Brain microvascular endothelial cell (primary cell): Measurements from ENCODE around the gene TUBA4A.

Source experiments
- DNase-seq: peaks from one replicate; pipeline ENCODE4 v3.0.0-alpha.2; 2020
- H3K27ac ChIP-seq: fragments of 250-450 bp; sonication (Bioruptor Pico); 2 replicates; pipeline ENCODE4 v1.5.1; 2020; ENCODE audit warnings: mild to moderate bottlenecking, moderate library complexity
- H3K27me3 ChIP-seq: fragments of 250-450 bp; sonication (Bioruptor Pico); replicated peaks from 2 replicates; pipeline ENCODE4 v1.5.1; 2020; ENCODE audit warnings: mild to moderate bottlenecking
- H3K36me3 ChIP-seq: fragments of 250-450 bp; sonication (Bioruptor Pico); replicated peaks from 2 replicates; pipeline ENCODE4 v1.5.1; 2020; ENCODE audit warnings: mild to moderate bottlenecking
- H3K4me3 ChIP-seq: 2 replicates; pipeline ENCODE4 v1.5.1; 2011; ENCODE audit warnings: low read depth, mild to moderate bottlenecking, control low read depth, low read length, moderate library complexity
- in situ Hi-C: cut with HindIII; loops from 2 replicates; pipeline ENCODE4 v1.10.0; 2017; ENCODE audit warnings: low sequenced_read_pairs, low pct_ligation_motif_present
- TF ChIP-seq, protein P1 (sequence below): IDR thresholded peaks from 2 replicates; pipeline ENCODE4 v1.5.1; 2011; ENCODE audit warnings: low read depth, mild to moderate bottlenecking, moderate library complexity, low read length, control low read depth, inconsistent platforms; ENCODE audit errors: missing control alignments

TUBA4A gene

DNA sequence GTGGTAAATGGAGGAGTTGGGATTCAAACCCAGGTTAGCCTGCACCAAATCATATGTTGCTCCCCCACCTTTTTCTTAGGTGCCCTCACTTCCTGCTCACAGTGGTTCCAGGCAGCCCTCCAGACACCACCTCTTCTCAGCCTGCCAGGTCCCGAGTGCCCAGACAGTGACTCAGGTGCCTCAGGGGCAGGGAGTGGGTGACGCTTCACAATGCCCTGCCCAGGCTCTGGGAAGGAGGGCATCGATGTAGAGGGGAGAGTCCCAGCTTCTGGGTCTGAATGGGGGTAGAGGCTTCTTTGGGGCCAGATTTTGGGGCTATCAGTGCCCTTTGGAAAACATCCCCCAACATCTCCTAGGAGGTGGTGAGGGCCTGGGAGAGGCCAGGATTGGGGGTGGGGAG lies 20.2 kb upstream of the TUBA4A start:
- Histone ChIP-seq H3K27me3 (no peaks in the 10 kb centered on the region), H3K36me3 (no peaks in the 10 kb centered on the region), H3K4me3 (no peak overlapping the region), H3K27ac (no peak overlapping the region)
- in situ Hi-C loops: no loop called here
- TF ChIP-seq, protein P1, sequence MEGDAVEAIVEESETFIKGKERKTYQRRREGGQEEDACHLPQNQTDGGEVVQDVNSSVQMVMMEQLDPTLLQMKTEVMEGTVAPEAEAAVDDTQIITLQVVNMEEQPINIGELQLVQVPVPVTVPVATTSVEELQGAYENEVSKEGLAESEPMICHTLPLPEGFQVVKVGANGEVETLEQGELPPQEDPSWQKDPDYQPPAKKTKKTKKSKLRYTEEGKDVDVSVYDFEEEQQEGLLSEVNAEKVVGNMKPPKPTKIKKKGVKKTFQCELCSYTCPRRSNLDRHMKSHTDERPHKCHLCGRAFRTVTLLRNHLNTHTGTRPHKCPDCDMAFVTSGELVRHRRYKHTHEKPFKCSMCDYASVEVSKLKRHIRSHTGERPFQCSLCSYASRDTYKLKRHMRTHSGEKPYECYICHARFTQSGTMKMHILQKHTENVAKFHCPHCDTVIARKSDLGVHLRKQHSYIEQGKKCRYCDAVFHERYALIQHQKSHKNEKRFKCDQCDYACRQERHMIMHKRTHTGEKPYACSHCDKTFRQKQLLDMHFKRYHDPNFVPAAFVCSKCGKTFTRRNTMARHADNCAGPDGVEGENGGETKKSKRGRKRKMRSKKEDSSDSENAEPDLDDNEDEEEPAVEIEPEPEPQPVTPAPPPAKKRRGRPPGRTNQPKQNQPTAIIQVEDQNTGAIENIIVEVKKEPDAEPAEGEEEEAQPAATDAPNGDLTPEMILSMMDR: no peak
- DNase-seq: no peak

DNA sequence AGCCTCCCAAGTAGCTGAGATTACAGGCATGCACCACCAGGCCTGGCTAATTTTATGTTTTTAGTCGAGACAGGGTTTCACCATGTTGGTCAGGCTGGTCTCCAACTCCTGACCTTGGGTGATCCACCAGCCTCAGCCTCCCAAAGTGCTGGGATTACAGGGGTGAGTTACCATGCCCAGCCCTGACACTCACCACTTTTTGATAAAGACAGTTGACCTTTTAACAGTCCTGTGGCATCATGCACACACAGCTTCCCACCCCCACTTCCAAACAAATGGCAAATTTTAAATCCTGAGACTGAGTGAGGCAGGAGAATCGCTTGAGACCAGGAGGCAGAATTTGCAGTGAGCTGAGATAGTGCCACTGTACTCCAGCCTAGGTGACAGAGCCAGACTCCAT lies 19.3 kb upstream of the TUBA4A start:
- in situ Hi-C loops: no loop called here
- TF ChIP-seq, protein P1: no peak
- no peak for DNase-seq
- Histone ChIP-seq H3K27ac (no peak overlapping the region), H3K36me3 (no peaks in the 10 kb centered on the region), H3K4me3 (no peak overlapping the region), H3K27me3 (no peaks in the 10 kb centered on the region)

DNA sequence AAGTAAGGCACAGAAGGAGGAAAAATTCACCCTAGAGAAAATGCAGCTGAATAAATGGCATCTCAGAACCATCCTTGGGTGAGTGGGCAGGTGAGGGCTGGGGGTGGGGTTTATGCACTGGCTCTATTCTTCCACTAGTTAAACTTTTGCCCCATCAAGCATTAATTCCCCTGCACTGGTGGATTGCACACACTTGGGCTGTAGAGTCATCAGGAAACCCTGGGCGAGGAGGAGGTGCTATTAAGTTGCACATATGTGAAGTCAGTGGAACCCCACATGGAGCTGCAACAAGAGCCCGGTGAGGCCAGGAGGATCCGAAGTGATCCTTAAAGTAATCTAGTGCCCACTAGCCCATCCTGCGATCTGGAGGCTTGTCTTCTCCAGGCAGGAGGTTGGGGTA lies 18.6 kb upstream of the TUBA4A start:
- Histone ChIP-seq H3K27ac (no peak overlapping the region), H3K36me3 (no peaks in the 10 kb centered on the region), H3K27me3 (no peaks in the 10 kb centered on the region), H3K4me3 (no peak overlapping the region)
- DNase-seq: no peak
- TF ChIP-seq, protein P1: no peak
- in situ Hi-C loops: no loop called here

DNA sequence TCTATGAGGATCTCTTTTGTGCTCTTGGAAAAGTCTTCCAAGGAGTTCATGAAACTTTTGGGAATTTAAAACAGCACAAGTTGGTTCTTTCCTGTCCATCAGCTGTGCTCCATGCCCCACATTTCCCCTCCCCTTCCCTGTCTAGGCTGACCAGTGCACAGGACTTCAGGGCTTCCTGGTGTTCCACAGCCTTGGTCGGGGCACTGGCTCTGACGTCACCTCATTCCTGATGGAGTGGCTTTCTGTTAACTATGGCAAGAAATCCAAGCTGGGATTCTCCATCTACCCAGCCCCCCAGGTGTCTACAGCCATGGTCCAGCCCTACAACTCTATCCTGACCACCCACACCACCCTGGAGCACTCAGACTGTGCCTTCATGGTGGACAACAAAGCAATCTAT lies 17.3 kb upstream of the TUBA4A start:
- no peak for DNase-seq
- Histone ChIP-seq H3K4me3 (no peak overlapping the region), H3K27ac (no peak overlapping the region), H3K36me3 (no peaks in the 10 kb centered on the region), H3K27me3 (no peaks in the 10 kb centered on the region)
- in situ Hi-C loops: no loop called here
- TF ChIP-seq, protein P1: no peak

DNA sequence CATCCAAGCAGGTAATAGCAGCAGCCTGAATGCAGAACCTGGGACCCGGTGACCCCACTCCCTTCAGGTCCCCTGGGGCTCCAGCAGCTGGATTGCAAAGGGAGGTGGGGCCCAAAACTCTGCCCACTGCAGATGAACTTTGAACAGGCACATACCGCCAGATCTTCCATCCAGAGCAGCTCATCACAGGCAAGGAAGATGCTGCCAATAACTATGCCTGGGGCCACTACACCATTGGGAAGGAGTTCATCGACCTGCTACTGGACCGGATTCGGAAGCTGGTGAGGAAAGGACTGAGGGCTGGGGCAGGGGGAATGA lies 16.3 kb upstream of the TUBA4A start:
- TF ChIP-seq, protein P1: no peak
- no peak for DNase-seq
- H3K36me3 ChIP-seq: no peaks in the 10 kb centered on the region
- in situ Hi-C loops: no loop called here
- no peak overlapping the region for H3K4me3 ChIP-seq
- no peaks in the 10 kb centered on the region for H3K27me3 ChIP-seq
- no peak overlapping the region for H3K27ac ChIP-seq

DNA sequence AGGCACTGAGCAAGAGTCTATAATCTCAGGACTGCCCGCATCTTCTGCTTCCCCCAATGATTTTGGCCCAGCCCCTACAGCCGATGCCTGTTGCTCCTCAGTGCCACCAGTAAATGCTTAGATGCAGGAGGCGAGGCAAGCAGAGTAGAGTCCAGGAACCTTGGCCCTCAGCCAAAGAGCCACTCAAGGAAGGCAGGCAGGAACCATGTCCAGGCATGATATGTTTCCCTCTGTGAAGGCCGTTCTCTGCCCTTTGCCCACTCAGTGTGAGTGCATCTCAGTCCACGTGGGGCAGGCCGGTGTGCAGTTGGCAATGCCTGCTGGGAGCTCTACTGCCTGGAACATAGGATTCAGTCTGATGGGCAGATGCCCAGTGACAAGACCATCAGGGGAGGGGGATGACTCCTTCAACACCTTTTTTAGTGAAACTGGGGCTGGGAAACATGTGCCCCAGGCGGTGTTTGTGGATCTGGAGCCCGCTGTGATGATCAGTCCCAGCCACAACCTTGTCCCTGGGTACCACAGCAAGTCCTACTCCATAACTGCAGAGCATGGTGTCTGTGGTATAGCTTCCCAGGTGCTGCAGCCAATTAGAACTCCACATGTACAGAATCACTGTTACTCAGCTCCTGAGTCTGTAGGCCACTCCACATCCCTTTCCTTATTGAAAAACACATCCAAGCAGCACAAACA lies 15.8 kb upstream of the TUBA4A start:
- Histone ChIP-seq H3K27ac (no peak overlapping the region), H3K36me3 (no peaks in the 10 kb centered on the region), H3K4me3 (no peak overlapping the region), H3K27me3 (no peaks in the 10 kb centered on the region)
- DNase-seq: no peak
- in situ Hi-C loops: no loop called here
- TF ChIP-seq, protein P1: no peak
